OCI-LY7 (cell line): ENCODE data around the gene SEMA5A.

ENCODE experiments used
- CTCF ChIP-seq: fragments of 200-600 bp; sonication (generic); conservative IDR thresholded peaks from 2 replicates; pipeline ENCODE4 v1.5.1; 2014; ENCODE audit warnings: mild to moderate bottlenecking, antibody characterized with exemption, low read length, moderate library complexity, mixed read lengths
- EZH2phosphoT487 ChIP-seq: fragments of 200-600 bp; sonication (generic); IDR thresholded peaks from 2 replicates; pipeline ENCODE4 v1.6.1; 2018; ENCODE audit warnings: low read depth, borderline replicate concordance, mild to moderate bottlenecking, mixed run types, antibody characterized with exemption, low read length, moderate library complexity, mixed read lengths

GRCh38 chr5:9483243-9483642, 62.6 kb downstream of the SEMA5A start:
- TF ChIP-seq CTCF (no peak), EZH2phosphoT487 (no peak)
